GM18526 (cell line): Measurements from ENCODE around the gene NAPA.

ENCODE experiments used
- POLR2A ChIP-seq: IDR thresholded peaks from 3 replicates; pipeline ENCODE4 v1.6.1; 2011; ENCODE audit not compliant: insufficient read length; ENCODE audit errors: extremely low read depth

The NAPA gene

DNA sequence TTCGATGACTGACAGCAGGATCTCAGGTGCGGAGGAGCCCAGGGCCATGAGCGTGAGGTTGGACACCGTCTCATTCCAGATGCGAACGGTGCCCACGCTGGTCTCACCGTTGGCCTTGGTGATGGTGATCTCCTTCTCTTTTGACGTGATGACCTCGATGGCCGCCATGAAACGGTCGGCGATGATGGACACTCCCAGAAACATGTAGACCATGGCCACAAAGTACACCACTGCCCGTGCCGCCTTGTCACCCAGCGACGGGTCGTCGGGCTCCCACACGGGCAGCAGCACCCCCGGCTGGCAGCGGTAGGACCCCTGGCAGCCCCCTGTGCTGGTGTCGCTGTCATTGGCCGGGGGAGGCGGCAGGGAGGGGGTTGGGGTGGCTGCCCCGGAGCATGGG is 48.9 kb downstream of the NAPA start:
- no peak for TF ChIP-seq POLR2A

DNA sequence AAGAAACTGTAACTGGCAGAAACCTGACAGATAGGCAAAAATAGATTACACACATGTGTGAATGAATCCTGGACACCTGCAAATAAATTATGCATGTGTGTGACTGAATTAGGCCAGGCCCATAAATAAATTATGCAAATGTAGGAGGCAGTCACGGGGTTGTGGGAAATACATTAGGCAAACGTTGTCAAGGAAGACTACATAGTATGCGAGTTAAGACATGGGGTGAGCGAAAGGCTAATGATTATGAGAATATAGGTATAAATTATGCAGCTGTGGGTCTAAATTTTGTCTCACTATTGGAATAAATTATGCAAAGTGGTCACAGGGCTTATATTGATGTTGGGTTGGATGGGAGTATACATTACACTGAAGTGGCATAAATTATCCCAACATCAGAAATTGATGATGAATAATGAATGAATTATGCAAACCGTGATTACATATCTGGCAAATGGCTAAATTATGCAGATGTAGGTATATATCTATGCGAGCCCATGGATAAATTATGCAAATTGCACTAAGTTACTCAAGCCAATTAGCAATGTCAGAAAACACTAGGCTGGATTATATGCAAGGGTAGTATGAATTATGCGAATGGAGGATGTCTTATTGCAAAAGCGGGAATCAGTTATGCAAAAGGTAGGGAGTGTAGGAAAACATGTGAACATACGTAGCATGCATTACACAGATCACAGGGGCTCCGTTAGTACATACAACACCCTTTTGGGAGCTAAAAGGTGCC is 50.0 kb downstream of the NAPA start:
- no peak for TF ChIP-seq POLR2A

DNA sequence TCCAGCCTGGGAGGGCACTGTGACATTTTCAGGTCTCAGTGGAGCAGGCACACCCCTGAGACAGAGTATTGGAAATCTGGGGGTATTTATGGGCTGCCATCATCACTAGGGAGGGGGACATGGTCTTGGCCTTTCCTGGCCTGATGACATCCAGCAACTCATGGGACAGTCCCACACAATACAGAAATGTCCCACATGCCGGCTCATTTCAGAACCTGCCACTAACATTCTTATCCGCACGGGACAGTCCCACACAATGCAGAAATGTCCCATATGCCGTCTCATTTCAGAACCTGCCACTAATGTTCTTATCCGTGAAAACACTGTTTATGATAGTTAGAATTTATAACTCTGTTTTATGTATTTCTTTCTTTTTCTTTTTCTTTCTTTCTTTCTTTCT is 53.0 kb downstream of the NAPA start:
- TF ChIP-seq POLR2A = no peak

GRCh38 chr19:47459477-47459876 is 55.4 kb downstream of the NAPA start:
- TF ChIP-seq POLR2A = no peak

DNA sequence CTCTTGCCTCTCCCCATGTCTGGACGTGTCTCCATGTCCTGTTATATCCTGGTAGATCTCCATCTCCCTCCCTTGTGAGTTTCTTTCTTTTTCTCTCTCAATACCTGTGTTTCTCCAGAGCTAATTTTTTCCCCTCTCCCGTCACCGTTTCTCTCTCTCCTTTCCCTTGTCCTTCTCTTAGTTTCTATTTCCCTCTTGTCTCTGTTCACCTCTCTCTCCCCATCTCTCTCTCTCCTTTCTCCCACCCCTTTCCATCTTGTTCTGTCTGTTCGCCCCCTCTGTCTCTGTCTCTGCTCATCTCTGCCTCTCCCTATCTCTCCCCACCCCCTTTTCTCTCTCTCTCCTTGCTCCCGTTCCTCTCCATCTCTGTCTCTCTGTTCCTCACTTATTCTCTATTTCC is 56.2 kb downstream of the NAPA start:
- no peak for TF ChIP-seq POLR2A

- TF ChIP-seq POLR2A = no peak
Observed at GRCh38 chr19:47456721-47457474, 58.0 kb downstream of the NAPA start.

- TF ChIP-seq POLR2A = no peak
Observed at GRCh38 chr19:47450478-47450877, 64.4 kb downstream of the NAPA start.

GRCh38 chr19:47448360-47448727 is 66.5 kb downstream of the NAPA start:
- no peak for TF ChIP-seq POLR2A

DNA sequence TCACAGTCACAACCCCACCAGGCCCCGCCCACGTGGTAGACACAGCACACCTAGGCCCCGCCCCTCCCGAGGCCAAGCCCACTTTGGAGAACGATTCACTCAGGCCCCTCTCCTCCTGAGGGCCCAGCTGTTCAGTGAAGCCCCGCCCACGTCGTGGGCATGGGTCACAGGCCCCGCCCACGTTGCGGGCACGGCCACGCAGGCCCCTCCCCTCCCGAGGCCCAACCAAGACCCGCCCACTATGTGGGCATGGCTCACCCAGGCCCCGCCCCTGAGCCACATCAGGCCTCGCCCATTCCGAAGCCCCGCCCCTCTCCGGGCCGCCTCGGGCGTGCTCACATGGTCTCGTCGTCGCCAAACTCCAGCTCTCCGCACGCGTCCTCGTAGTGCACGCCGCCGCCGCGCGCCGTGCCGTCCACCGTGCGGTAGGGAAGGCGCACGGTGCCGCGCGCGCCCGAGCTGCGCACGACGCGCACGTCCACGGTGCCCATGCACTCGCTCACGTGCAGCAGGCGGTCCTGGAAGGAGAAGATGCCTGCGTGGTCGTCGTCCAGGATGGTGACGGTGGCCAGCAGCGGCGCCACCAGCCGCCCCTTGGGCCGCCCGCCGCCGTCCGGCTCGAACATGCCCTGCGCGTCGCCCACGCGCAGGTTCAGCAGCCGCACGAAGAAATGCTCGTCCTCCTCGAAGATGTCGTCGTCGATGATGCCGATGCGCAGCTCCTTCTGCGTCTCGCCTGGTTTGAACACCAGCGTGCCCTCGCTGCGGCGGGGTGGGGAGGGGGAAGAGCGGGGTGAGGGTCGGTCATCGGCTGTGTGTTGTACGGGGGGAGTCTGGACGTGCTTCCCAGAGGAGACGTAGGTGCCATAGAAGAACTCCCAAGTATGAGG is 67.1 kb downstream of the NAPA start:
- TF ChIP-seq POLR2A = no peak

DNA sequence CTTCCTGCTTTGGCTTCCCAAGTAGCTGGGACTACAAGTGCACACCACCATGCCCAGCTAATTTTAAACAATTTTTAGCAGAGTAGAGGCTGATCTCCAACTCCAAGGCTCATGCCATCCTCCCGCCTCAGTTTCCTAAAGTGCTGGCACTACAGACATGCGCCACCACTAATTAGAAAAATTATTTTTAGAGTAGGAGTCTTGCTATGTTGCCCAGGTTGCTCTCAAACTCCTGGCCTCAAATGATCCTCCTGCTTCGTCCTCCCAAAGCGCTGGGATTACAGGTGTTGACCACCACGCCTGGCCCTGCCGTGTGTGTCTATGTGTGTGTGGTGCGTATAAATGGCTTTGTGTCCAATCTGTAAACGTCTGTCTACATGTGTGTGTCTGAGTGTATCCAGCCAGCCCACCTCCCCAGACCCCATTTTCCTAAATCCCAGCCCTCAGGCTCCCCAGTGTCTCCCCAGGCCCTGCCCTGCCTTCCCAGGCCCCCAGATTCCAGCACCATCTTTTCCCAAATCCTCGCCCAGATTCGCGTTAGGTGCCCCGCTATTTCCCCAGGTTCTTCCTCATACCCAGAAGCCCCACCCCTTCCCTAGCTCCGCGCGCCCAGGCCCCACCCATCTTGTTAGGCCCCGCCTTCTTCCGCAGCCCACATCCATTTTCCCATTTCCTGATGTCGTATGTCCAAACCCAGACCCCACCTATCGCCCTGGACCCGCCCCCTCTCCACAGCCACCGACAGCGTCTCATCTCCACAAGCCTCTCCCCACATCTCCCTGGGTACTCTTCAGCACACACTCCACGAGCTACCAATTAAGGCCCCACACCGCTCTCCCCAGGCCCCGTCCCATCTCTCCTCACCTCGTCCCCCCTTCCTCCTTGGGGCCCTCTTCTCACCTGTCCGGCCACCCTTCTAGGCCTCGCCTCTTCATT is 68.1 kb downstream of the NAPA start:
- TF ChIP-seq POLR2A = no peak

DNA sequence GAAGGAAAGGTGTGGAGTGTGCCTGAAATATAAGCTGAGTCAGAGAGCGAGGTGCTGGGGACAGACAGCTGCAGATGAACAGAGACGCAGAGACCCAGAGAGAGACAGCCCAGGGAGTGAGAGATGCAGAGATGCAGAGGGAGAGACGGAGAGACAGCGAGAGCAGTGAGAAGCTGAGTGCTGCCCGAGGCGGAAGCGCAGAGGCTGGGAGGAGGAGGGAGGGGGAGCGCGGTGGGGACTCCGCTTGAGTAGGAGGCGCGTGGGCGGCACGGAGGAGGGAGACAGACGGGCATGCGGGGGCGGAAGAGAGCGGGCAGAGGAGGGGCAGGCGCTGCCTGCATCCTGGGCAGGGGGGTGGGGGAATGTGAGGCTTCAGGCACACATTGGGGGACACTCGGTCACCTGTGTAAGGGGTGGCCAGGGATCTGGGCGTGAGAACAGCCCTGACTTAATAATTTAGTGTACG is 68.9 kb downstream of the NAPA start:
- no peak for TF ChIP-seq POLR2A

- TF ChIP-seq POLR2A = no peak
Observed at GRCh38 chr19:47445527-47445926, 69.3 kb downstream of the NAPA start.

DNA sequence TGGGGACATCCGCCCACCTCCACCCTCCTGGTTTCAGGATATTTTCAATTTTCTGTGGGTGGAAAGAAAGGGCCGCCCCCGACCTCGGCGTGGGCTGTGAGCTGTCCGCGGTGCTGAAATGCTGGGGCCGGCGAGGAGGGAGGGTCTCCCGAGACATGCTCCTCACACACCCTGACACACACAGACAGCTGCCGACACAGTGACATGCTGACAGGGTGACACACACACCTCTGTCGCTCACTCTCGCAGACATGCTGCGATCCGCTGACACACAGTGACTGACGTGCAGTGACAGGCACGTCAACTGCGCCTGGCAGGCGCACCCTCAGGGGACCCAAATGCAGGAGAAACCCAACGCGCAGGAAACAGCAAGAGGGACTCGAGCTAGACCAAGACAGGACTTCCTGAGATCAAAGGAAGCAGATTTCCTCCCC is 70.5 kb downstream of the NAPA start:
- no peak for TF ChIP-seq POLR2A

GRCh38 chr19:47443331-47443730 is 71.5 kb downstream of the NAPA start:
- TF ChIP-seq POLR2A = no peak
